ENCODE data around the gene BIRC6.

DNA sequence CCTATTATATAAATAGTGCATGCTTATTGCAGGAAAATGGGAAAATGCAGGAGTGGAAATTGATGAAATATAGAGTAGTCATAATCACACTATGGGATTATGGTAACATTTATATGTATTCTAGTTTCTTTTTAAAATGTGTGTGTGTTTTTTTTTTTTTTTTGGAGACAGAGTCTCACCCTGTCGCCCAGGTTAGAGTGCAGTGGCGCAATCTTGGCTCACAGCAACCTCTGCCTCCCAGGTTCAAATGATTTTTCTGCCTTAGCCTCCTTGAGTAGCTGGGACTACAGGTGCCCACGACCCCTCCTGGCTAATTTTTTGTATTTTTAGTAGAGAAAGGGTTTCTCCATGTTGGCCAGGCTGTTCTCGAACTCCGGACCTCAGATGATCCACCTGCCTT lies 47.0 kb downstream of the BIRC6 start:
- TF ChIP-seq, protein P1, sequence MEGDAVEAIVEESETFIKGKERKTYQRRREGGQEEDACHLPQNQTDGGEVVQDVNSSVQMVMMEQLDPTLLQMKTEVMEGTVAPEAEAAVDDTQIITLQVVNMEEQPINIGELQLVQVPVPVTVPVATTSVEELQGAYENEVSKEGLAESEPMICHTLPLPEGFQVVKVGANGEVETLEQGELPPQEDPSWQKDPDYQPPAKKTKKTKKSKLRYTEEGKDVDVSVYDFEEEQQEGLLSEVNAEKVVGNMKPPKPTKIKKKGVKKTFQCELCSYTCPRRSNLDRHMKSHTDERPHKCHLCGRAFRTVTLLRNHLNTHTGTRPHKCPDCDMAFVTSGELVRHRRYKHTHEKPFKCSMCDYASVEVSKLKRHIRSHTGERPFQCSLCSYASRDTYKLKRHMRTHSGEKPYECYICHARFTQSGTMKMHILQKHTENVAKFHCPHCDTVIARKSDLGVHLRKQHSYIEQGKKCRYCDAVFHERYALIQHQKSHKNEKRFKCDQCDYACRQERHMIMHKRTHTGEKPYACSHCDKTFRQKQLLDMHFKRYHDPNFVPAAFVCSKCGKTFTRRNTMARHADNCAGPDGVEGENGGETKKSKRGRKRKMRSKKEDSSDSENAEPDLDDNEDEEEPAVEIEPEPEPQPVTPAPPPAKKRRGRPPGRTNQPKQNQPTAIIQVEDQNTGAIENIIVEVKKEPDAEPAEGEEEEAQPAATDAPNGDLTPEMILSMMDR (IDR thresholded peaks at IDR 0.05; ENCODE audit: low read depth, low read length, poor library complexity, severe bottlenecking), result no peak
- no peak for TF ChIP-seq EZH2phosphoT487 (IDR thresholded peaks at IDR 0.05; ENCODE audit: borderline replicate concordance, low read length)
